Uterus (tissue), 2 donors: ENCODE measurements around the gene PACSIN2.

Experiments used
- POLR2A ChIP-seq, 2 donors: fragments of 450-650 bp; IDR thresholded peaks; one replicate each; pipeline ENCODE4 v1.6.1; 2016; ENCODE audit warnings: antibody characterized with exemption in 2 of 2, mild to moderate bottlenecking in 1 of 2, moderate library complexity in 1 of 2
- TF ChIP-seq, protein P1 (sequence below), 4 experiments: fragments of 200-600 bp in 2 of 4; fragments of 450-650 bp in 2 of 4; sonication (generic) in 2 of 4; IDR thresholded peaks; one replicate each; pipeline ENCODE4 v1.5.1; 2016 to 2019; ENCODE audit warnings: antibody characterized with exemption in 4 of 4, mild to moderate bottlenecking in 2 of 4, moderate library complexity in 1 of 4

DNA sequence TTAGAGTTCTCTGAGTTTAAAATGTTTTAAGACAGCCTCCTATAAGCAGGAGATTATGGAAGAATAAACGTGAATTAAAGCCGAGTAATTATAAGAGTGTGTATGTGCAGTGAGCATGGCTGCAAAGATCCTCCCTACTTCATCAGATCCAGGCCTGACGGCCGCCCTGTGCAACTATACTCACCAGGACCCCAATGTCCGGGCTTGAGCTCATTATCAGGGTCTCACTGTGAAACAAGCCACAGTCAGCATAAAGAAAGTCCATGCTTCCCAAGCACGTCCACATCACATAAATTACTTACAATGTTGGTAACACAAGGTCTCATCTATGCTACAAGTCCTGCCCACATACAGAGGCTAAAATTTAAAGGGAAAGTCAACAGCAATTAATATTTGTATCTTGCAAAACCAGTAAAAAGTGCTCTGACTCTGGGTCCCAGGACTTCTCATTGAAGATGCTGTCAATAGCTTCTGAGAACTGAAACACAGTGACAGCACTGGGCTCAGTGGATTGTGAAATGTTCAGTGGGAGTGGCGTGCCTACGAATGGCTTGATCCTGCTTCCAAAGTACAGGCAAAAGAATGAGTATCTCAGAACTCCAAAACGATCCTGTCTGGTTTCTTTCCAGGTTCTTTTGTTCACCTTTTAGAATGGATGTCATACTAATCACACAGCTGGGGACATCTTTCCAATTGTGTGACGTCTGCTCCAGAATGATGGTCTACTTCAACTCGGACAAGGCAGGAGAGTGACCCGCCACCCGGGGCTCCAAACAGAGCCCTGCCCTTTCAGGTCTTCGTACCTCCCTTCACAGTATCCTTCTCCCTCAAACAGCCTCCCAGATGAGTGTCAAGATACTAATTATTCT lies 85.7 kb downstream of the PACSIN2 start:
- TF ChIP-seq, protein P1, sequence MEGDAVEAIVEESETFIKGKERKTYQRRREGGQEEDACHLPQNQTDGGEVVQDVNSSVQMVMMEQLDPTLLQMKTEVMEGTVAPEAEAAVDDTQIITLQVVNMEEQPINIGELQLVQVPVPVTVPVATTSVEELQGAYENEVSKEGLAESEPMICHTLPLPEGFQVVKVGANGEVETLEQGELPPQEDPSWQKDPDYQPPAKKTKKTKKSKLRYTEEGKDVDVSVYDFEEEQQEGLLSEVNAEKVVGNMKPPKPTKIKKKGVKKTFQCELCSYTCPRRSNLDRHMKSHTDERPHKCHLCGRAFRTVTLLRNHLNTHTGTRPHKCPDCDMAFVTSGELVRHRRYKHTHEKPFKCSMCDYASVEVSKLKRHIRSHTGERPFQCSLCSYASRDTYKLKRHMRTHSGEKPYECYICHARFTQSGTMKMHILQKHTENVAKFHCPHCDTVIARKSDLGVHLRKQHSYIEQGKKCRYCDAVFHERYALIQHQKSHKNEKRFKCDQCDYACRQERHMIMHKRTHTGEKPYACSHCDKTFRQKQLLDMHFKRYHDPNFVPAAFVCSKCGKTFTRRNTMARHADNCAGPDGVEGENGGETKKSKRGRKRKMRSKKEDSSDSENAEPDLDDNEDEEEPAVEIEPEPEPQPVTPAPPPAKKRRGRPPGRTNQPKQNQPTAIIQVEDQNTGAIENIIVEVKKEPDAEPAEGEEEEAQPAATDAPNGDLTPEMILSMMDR (IDR thresholded peaks at IDR 0.05), result no peak
- TF ChIP-seq POLR2A (IDR thresholded peaks at IDR 0.05), result no peak
